HG03103 (cell line): ENCODE measurements around the gene DYRK2.

Experiments used
- ATAC-seq: cut with Tn5 transposase; IDR thresholded peaks from one replicate; pipeline ENCODE4 v1.9.1; 2021; ENCODE audit warnings: low read depth; ENCODE audit not compliant: unreplicated experiment

Gene DYRK2

DNA sequence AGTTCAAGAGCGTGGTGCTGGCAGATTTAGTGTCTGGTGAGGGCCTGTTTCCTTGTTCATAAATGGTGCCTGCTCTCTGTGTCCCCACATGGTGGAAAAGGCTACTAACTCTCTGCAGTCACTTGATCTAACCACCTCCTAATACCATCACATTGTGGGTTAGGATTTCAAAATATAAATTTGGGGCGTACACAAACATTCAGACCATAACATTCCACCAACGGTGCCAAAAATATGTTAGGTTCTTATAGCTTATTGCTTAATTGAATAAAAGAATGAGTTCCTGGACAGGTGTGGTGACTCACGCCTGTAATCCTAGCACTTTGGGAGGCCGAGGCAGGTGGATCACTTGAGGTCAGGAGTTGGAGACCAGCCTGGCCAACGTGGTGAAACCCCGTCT, 3.4 kb upstream of the DYRK2 start:
- ATAC-seq: no peak

DNA sequence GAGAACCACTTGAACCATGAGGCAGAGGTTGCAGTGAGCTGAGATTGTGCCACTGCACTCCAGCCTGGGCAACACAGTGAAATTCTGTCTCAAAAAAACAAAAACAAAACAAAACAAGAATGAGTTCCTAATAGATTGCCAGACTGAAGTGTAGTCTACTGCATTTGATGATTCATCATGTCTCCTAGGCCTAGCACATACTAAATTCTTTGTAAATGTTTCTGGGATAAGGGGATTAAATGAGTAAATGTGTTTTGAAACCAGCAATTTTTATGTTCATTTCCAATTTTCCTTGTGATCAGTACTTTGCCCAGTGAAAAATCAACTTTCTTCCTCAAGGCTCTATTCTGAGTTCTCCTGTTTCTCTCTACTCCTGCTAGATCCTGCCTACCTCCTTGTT, 2.9 kb upstream of the DYRK2 start:
- no peak for ATAC-seq

DNA sequence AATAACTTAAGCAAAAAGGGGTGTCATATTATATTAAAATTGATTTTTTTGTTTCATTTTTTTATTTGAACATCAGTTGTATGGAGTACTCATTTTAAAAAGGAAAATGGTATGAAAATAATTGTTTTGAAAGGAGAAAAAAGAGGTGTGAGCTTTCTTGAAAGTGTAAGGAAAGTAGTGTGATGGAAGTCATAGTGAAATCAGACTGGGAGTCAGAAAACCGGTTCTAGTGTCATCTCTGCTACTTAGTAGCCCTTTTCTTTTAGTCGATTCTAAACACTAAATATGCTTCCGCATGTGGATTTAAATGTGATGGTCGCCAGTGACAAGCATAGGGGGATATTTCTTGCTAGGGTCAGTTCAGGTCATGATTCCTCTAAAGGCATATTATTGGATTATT, 1.8 kb upstream of the DYRK2 start:
- ATAC-seq: no peak

DNA sequence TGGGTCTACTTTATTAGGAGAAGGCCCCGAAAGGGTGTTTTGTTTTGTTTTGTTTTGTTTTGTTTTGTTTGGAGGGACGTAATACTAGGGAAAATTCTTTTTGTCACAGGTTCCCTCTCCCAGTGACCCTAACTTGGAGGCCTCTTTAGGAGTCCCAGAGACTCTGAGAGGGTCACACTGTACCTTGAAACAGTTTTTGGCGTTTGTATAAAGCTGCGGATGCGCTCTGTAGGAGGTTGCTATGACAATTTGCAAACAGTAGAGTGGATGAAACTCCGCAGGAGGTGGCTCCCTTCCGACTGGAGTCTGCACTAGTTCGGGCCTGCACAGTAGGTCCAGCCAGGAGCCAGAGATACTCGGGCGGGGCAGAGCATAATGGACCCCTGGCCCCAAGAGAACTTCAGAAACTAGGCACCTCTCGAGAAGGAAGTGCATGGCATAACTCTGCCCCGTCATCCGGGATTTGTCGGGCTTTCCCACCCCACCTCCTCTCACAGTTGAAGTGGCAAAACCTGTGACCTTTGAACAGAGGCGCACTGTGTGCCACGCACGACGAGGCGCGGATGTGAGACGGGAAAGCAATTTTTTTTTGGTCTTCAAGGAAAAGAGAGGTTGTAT, 1.3 kb upstream of the DYRK2 start:
- no peak for ATAC-seq

DNA sequence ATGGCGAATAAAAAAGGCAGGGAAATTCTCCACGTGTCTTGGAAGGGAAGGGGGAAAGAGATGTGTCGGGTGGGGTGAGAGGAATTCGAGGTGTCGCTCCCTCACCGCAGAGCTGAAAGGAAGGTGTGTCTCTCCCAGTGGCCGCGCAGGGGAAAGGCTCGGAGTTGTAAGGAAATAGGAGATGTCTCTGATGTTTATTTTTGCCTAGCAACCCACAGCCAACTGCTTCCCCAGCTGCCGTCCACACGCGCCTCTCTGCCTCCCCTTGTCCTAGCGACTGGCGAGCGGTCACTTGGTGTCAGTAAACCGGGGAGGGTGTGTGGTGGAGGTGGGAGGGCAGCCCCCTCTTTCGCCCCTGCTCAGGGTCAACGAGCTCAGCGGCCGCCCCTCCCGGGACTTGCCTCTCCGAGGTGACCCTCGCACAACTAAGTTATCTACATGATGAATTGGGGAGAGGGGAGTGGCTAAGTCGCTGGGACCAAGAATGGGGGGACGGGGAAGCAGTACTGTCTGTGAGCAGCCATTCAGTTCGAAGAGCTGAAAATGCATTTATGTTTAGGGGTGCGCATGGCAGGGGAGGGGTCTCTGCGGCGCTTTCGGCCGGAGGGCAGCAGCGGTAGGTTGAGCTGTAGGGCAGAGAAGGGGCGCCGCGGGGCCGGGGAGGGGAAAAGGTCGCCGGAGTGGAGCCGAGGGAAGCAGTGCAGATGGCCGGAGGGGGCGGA, 585 bp upstream of the DYRK2 start:
- ATAC-seq: peak; percentile 2

DNA sequence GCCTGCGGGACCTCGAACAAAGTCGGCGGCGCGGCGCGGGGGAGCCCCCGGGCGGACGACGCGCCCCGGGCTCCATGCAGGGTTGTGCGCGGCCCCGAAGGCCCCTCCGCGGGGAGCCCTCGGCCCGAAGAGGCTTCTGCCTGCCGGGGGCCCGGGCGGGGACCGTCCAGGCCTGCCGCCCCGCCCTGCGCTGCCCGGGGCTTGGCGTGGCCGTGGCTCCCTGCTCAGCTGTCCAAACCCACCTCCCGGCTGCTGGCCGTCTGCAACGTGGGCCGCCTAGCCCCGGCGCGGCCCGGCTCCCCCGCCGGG, 670 bp downstream of the DYRK2 start:
- ATAC-seq: peak; percentile 6

DNA sequence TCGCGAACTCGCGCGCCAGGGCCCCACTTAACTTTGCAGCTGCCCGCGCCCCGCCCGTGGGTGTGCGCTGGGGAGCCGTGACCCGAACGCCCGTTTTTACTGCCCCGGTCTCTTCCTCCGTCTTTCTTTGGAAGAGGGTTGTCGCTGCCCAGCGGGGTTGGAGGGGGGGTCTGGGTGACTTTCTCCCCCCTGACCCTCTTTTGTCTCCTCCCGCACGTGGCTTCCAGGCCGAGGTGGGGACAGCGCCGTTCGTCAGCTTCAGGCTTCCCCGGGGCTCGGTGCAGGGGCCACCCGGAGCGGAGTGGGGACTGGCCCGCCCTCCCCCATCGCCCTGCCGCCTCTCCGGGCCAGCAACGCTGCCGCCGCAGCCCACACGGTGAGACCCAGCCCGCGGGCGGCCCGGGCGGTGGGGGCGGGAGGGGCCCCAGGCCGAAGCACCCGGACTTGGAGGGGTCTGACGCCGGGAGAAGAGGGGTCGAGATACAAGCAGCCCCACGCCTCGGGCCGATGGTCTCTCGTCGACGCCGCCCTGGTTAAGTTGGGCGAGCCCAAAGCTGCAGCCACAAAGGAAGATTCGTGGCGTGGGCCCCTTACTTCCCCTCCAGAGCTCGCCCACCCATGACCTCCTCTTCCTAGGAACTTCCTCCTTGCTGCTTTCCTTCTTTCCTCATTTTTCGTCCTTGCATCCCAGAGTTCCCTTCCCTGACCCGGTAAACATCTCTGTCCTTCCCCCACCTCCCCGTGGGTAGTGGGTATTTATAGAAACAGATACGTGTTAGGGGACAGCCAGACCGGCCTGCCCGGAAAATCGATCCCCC, 1.2 kb downstream of the DYRK2 start:
- no peak for ATAC-seq

DNA sequence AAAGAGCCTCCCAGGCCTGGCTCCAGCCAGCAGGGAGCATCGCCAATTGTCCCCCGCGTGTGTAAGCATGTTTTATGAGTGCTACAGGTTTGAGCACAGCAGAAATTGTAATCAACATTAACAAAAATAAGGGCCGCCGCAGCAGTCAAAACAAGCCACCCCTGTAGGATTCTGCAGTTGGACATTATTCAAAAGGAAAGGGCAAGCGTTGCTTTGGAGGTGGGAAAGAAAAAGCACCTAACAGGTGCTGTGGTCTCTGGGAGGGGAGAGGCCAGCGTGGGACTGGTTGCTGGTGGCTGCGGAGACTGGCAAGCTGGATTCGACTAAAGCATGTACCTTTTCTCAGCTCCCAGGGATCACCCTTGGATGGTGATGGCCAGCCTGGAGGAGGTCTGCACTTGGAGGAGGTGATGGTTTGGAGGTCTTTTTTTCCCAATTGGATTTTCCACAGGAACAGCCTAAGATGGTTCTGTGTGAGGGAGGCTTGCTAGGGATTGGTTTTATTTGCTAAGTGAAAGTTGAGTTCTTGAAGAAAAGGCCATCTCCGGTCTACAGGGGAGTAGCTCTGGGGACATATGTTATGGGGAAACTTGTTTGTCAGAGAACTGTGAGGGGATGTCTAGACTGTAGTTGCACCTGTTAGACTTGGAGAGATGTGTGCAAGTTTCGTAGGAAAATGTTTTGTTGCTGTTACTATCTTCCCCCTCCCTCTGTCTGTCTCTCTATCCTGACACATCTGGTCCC, 2.0 kb downstream of the DYRK2 start:
- no peak for ATAC-seq

DNA sequence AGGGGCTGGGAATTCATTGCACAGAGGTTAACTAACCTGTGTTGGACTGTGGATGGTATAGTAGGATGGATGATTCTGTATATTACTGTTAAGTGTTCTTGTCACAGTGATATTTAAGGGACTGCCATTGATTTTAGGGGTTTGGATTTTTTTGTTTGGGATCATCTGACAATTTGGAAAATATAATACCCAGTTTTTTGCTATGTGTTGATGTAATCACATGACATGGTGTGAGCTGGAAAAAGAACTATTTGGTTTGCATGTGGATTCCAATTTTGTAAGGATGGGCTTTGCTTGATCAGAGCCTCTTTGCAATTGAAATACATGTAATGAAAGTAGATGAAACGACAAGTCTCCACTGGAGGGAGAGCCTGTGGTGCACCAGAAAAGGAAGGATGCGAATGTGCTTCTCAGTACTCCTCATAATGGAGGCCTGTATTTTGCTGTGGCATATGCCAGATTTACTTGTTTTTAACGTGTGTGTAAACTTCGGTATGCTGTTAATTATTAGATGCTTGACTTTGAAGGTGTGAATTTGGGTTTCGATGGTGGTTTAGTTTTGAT, 2.7 kb downstream of the DYRK2 start:
- no peak for ATAC-seq

DNA sequence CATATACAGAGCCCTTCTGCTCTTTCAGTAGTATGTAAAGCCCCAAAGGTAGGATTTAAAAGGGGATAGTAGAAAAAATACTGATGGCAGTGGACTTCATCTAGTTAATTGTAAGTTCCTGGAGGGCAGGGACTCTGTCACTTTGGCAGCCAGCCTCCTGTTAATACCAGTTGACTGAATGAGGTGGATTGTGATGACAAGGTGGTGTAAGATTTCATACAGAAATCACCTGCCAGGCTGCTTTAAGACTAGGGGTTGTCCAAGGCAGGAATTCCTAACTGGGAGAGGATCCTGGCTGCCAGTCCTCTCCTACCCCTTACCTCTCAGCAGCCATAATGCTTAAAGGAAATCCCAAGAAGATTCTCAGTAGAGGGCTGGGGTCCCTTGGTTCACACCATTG, 7.3 kb downstream of the DYRK2 start:
- no peak for ATAC-seq

DNA sequence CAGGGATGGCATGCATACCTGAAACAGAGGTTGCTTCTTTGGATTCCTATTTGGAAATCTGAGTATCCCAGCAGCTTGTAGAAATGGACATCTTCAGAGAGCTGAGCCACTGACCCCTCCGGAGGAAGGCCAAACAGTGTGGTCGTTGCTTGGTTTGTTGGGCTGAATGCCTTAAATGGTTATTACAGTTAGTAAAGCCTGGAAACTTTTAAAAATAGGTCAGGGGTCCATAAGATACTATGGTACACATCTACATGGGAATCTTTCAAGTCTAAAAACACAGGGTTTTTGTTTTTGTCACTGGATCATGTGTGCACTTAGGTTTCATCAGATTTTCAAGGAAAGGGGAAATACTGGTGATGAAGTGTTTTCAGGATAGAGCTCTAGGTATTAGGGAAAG, 7.7 kb downstream of the DYRK2 start:
- ATAC-seq: no peak

DNA sequence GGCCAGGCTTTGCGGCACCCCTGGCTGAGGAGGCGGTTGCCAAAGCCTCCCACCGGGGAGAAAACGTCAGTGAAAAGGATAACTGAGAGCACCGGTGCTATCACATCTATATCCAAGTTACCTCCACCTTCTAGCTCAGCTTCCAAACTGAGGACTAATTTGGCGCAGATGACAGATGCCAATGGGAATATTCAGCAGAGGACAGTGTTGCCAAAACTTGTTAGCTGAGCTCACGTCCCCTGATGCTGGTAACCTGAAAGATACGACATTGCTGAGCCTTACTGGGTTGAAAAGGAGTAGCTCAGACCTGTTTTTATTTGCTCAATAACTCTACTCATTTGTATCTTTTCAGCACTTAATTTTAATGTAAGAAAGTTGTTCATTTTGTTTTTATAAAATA, 9.9 kb downstream of the DYRK2 start:
- ATAC-seq: no peak

DNA sequence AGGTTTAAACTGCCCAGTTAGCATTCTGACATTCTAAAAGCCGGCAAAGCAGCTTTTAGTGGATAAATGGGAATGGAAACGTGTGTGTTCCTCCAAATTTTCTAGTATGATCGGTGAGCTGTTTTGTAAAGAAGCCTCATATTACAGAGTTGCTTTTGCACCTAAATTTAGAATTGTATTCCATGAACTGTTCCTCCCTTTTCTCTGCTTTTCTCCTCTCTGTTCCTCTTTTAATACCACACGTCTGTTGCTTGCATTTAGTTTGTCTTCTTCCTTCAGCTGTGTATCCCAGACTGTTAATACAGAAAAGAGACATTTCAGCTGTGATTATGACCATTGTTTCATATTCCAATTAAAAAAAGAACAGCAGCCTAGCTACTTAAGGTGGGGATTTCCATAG, 10.7 kb downstream of the DYRK2 start:
- ATAC-seq: no peak

DNA sequence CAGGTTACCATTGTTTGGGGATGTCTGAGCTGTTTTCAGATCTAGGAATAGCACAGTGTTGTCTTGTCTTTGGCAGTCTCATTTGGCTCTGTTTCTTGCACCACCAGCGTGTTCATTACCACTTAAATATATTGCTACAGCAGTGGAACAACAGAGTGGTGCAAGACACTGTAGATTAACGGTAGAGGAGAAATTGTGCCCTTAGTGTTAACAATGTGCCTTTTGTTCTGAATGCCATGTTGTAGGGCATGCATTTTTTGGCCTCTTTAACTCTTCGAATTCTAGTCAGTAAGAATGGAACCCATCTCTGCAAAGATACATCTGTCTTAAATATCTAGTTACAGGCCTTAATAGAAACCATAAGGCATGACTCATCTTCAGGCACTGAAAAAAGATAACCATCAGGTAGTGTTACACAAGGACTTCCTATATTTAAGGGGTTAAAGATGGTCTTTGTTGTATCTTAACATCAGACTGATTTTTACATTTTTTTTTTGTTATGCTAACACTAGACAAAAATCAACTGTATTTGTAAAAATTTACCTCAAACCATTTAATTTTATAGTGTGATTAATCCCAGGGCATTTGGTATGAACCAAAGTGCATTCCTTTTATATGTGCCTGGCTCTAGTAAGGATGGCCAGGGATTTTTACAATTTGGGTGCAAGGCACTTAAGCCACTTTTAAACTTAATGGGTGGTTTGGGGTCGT, 12.9 kb downstream of the DYRK2 start:
- no peak for ATAC-seq

DNA sequence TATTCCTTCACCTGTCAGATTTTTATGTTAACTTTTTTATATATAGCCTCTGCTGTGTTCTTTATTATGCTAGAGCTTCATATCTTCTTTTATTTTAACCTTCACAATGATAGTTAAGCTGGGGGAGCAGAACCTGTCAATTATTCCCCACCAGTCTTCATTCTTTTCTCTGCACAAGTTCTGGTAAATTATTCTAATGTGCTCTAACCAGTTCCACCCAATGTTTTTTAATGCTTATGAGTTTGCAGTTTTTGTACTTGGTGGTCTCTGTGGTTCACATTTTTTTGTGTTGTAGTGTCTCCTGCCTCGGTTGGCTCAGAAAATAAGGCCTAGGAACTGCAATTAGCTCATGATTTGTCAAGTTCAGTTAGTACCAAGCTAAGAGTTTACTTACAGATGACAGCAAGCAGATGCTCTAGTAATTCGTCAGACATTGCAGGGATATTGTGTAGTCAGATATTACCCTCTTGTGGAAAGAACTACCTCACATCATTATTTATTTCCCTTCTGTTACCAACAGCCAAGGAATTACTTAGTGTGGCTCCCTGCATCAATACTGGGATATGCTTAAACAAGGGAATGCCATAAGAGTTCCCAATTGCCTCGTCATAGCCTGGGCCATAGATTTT, 14.5 kb downstream of the DYRK2 start:
- ATAC-seq: no peak

DNA sequence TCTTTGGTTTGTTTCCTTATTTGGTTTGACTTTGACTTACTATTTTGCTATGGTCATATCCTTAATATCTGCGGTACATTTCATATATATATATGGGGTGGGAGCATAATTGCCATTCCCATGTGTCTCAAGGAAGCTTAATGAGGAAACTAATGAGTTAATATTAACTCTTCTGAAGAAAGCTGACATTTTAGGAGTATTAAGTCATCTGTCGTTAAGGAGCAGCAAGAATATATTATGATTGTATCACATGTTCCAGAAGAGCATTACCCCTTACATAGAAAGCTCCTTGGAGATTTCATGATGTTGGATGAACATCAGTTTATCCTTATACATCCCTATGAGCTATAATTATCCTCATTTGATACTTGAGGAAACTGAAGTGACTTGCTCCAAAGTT, 15.6 kb downstream of the DYRK2 start:
- ATAC-seq: no peak

DNA sequence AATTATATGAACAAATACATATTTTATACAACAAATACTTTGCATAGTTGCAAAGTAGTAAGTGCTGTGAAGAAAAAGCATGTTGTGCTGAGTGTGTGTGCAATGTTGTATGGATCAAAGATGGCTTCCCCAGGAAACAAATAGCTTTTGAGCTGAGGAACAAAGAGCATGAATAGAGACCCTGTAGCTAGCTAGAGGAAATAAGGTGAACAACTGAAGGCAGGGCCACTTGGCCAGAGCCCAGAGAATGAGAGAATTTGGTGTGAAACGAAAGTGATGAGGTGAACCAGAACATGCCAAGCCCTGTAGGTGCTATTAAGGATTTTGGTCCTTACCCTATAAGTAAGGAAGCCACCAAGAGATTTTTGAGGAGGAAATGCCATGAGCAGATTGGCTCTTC, 17.1 kb downstream of the DYRK2 start:
- ATAC-seq: no peak

DNA sequence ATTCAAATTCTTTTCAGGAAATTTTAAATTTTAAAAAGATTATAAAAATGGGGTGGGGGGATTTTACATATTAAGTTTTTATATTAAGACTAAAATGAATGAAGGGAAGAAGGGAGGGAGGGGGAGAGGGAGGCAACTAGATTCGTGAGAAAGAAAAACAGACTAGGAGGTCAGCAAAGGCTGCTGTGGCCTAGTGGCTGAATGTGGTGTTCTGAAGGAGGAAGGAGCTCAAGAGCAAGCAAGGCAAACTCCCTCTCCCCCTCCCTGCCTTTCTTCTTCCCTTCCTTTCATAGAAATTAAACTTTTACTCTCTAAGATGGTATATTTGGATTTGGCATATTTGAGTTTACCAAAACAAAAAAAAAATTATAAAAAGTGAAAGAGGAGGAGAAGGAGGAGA, 18.1 kb downstream of the DYRK2 start:
- no peak for ATAC-seq

DNA sequence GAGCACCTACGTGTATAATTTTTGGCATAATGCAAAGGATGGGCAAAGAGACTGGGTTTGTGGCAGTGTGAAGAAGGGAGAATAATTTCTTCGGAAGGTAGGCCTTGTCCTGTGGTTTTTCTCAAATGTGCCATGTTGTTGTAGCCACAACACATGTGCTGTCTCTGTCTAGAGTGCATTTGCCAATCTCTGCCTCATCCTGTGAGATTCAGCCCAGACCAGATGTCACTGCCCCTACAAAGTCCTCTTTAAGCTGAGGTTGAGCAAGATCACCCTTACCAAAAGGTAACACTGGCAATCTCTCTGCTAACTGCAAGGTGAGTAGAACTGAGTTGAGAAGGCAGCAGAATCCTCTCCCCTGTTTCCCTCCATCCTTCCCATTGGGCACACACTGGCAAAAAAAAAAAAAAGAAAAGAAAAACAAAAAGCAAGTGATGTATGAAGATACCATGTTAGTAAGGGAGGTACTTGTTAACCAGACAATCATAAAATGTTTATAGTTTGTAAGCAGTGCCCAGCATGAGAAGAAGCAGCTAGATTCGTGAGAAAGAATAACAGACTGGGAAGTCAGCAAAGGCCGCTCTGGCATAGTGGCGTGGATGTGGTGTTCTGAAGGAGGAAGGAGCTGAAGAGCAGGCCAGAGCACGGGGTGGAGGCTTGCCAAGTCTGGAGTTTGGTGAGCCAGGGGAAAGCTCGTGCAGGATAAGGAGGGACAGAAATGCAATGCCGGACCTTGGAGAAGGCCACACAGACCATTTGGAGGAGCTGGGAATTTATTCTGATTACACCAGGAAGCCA, 18.9 kb downstream of the DYRK2 start:
- ATAC-seq: no peak
